PFSK-1 (cell line): ENCODE results near the gene YPEL1.

Experiments
- POLR2AphosphoS5 ChIP-seq: IDR thresholded peaks from 2 replicates; pipeline ENCODE4 v1.6.1; 2012; ENCODE audit warnings: low read depth, mild to moderate bottlenecking, control low read depth, low read length, moderate library complexity
- SIN3A ChIP-seq: IDR thresholded peaks from 2 replicates; pipeline ENCODE4 v1.6.1; 2012; ENCODE audit warnings: mild to moderate bottlenecking, low read length, moderate library complexity, borderline replicate concordance; ENCODE audit not compliant: insufficient read depth

DNA sequence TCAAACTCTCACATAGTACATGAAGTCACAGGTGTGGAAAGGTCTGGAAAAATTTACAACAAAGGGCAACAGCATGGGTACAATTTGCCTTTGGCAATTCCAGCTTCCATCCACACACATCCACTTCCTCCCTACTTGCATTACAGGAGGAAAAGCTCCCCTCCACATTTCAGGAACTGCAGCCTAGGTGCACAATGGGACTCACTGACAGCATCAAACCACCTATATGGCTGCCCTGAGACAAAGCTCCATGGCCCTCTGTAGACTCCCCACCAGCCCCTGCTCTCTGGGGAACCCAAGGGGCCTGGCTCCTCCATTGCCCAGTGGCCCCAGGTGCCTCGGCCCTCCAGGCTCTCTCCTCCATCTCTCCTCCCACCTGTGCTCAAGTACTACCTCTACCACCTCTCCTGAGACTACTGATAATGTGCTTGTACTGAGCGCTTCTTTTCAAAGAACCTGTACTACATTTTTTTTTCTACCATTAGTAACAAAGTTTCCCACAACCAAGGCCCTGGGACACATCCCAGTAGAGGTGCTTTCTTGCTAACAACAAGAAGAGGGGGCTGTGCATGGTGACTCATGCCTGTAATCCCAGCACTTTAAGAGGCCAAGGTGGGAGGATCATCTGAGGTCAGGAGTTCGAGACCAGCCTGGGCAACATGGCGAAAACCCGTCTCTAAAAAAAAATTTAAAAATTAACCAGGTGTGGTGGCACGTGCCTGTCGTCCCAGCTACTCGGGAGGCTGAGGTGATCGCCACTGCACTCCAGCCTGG lies 4.9 kb downstream of the YPEL1 start:
- no peak for TF ChIP-seq SIN3A
- no peak for TF ChIP-seq POLR2AphosphoS5
